Glutamatergic neuron (in vitro differentiated cells): ENCODE results near the gene EXOC7. TPM values are rescaled to one million over a fixed set of nuclear protein-coding genes. Genes with fewer than 3 reads are reported as not detected.
"Not testable (repeated sequence)": the region's sequence is repeated elsewhere in the genome, so short reads cannot be mapped to it uniquely, and the experiment has no call there.

ENCODE experiments used
- DNase-seq: peaks from one replicate; pipeline ENCODE4 v3.0.0; 2022
- H3K27ac Mint-ChIP-seq: one replicate; pipeline ENCODE4 v1.8.0; 2020; ENCODE audit warnings: mild to moderate bottlenecking, mixed read lengths, inconsistent platforms; ENCODE audit not compliant: unreplicated experiment
- H3K27me3 Mint-ChIP-seq: one replicate; pipeline ENCODE4 v1.8.0; 2020; ENCODE audit warnings: mild to moderate bottlenecking, moderate library complexity, mixed read lengths, inconsistent platforms; ENCODE audit not compliant: unreplicated experiment
- H3K36me3 Mint-ChIP-seq: one replicate; pipeline ENCODE4 v1.8.0; 2020; ENCODE audit warnings: mild to moderate bottlenecking, mixed read lengths, inconsistent platforms; ENCODE audit not compliant: unreplicated experiment
- H3K4me1 Mint-ChIP-seq: one replicate; pipeline ENCODE4 v1.8.0; 2020; ENCODE audit warnings: mild to moderate bottlenecking, low read depth, mixed read lengths, inconsistent platforms; ENCODE audit not compliant: unreplicated experiment
- H3K4me3 Mint-ChIP-seq: one replicate; pipeline ENCODE4 v1.8.0; 2020; ENCODE audit warnings: mild to moderate bottlenecking, mixed read lengths, inconsistent platforms; ENCODE audit not compliant: unreplicated experiment
- H3K9me3 Mint-ChIP-seq: one replicate; pipeline ENCODE4 v1.8.0; 2020; ENCODE audit warnings: mild to moderate bottlenecking, moderate library complexity, mixed read lengths, inconsistent platforms; ENCODE audit not compliant: unreplicated experiment
- total RNA-seq: library from RNA; stranded (reverse); fragmentation: NEBNext Ultra II Directional; extraction: Animal tissue kit (Norgen Biotek cat#: 25700); gene quantifications from one replicate; pipeline ENCODE4 v1.2.1, GENCODE V29; 2021; ENCODE audit not compliant: unreplicated experiment
- TF ChIP-seq, protein P1 (sequence below): fragments of 200-600 bp; sonication (generic); IDR thresholded peaks from one replicate; pipeline ENCODE4 v1.5.0; 2021; ENCODE audit not compliant: partially characterized antibody, unreplicated experiment

Gene EXOC7
- total RNA-seq, 1 donor from 2014 or later = 249 TPM

- H3K4me3 Mint-ChIP-seq = peak overlapping the region; percentile 93
Observed at GRCh38 chr17:76071531-76072147, 31.9 kb downstream of the EXOC7 start.

DNA sequence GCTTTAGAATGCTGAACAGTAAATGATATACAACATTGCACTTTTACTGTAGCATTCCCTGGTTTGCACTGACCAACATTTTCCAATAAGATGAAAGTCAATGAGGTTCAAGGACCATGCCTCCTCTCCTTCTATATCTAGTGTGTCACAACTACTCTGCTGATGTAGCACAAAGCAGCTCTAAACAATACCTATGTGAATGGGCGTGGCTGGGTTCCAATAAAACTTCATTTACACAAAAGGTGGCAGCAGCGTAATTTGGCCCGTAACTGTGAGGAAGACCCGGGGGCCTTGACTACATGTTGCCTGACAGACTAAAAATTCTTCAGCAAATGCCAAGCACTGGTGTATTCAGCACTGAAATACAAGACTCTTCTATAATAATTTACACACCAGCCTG lies 37.8 kb downstream of the EXOC7 start:
- Mint-ChIP-seq H3K36me3 (no peaks in the 10 kb centered on the region), H3K9me3 (no peaks in the 10 kb centered on the region), H3K4me1 (peaks cover 1% of the 10 kb centered on the region), H3K27me3 (no peaks in the 10 kb centered on the region), H3K4me3 (no peak overlapping the region), H3K27ac (no peak overlapping the region)
- TF ChIP-seq, protein P1, sequence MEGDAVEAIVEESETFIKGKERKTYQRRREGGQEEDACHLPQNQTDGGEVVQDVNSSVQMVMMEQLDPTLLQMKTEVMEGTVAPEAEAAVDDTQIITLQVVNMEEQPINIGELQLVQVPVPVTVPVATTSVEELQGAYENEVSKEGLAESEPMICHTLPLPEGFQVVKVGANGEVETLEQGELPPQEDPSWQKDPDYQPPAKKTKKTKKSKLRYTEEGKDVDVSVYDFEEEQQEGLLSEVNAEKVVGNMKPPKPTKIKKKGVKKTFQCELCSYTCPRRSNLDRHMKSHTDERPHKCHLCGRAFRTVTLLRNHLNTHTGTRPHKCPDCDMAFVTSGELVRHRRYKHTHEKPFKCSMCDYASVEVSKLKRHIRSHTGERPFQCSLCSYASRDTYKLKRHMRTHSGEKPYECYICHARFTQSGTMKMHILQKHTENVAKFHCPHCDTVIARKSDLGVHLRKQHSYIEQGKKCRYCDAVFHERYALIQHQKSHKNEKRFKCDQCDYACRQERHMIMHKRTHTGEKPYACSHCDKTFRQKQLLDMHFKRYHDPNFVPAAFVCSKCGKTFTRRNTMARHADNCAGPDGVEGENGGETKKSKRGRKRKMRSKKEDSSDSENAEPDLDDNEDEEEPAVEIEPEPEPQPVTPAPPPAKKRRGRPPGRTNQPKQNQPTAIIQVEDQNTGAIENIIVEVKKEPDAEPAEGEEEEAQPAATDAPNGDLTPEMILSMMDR = no peak
- DNase-seq = no peak

More at GRCh38 chr17:76071531-76072147, 31.9 kb downstream of the EXOC7 start:
- TF ChIP-seq, protein P1 = no peak
- H3K9me3 Mint-ChIP-seq = peaks cover 4% of the 10 kb centered on the region
- peaks cover 7% of the 10 kb centered on the region for H3K4me1 Mint-ChIP-seq
- peak overlapping the region; percentile 73 for H3K27ac Mint-ChIP-seq
- DNase-seq = no peak
- H3K36me3 Mint-ChIP-seq = no peaks in the 10 kb centered on the region
- peaks cover 13% of the 10 kb centered on the region for H3K27me3 Mint-ChIP-seq

GRCh38 chr17:76063875-76064546 lies 39.6 kb downstream of the EXOC7 start:
- H3K36me3 Mint-ChIP-seq = no peaks in the 10 kb centered on the region

GRCh38 chr17:76058264-76058663 lies 45.3 kb downstream of the EXOC7 start:
- not testable (repeated sequence) for H3K4me3 Mint-ChIP-seq, H3K36me3 Mint-ChIP-seq, H3K27me3 Mint-ChIP-seq, DNase-seq, H3K4me1 Mint-ChIP-seq, H3K27ac Mint-ChIP-seq, H3K9me3 Mint-ChIP-seq

More at GRCh38 chr17:76063875-76064546, 39.6 kb downstream of the EXOC7 start:
- Mint-ChIP-seq H3K27ac (no peak overlapping the region), H3K4me1 (no peaks in the 10 kb centered on the region), H3K9me3 (no peaks in the 10 kb centered on the region), H3K4me3 (no peak overlapping the region), H3K27me3 (no peaks in the 10 kb centered on the region)
- TF ChIP-seq, protein P1 = no peak
- no peak for DNase-seq

GRCh38 chr17:76056882-76057281 lies 46.7 kb downstream of the EXOC7 start:
- no peak overlapping the region for H3K4me3 Mint-ChIP-seq
- no peaks in the 10 kb centered on the region for H3K36me3 Mint-ChIP-seq
- H3K9me3 Mint-ChIP-seq = no peaks in the 10 kb centered on the region
- no peak for DNase-seq
- no peak overlapping the region for H3K27ac Mint-ChIP-seq
- TF ChIP-seq, protein P1 = no peak
- no peaks in the 10 kb centered on the region for H3K27me3 Mint-ChIP-seq
- H3K4me1 Mint-ChIP-seq = no peaks in the 10 kb centered on the region
